ENCODE data around the gene OTX1.
"Not testable (repeated sequence)": the region's sequence is repeated elsewhere in the genome, so short reads cannot be mapped to it uniquely, and the experiment has no call there.

The OTX1 gene

DNA sequence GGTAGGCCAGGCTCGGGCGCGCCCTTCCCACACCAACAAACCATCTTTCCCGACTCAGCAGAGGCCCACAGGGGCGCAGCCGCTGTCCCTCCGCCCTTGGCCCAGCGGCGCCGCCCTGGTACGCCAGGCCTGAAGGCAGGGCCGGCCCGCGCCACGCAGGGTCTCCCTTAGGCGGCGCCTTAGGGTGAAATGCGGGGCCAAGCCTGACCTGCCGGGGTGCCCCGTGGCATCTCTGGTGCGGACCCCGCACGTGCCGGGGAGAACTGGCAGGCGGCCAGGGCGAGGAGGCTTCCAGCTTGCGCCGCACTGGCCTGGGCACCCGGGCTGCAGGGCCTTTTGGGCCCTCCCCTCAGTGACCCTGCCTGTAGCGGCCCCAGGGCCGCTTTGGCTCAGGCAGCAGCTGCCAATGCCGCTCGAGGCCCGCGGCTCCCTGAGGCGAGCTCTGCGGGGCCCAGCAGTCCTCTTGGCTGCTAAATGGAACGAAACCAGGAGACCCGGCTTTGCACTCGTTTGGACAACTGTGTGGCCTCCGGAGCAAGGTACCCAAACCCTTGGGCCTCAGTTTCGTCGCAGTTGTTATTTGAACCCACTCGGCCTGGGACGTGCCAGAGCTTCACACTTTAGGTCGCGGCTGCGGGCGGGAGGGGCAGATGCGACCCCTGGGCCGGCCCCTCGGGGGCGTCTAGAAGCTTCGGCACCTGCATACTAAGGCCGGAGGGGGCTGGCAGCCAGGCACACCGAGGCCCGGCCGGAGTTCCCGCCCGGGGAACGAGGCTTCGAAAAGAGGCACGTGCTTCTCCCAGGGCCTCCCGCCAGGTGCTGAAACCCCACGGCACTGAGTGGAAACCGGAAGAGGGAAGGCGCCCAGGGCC lies 8.5 kb downstream of the OTX1 start:
- peak in 2 of 4 experiments; percentile 26 to 36 for DNase-seq

DNA sequence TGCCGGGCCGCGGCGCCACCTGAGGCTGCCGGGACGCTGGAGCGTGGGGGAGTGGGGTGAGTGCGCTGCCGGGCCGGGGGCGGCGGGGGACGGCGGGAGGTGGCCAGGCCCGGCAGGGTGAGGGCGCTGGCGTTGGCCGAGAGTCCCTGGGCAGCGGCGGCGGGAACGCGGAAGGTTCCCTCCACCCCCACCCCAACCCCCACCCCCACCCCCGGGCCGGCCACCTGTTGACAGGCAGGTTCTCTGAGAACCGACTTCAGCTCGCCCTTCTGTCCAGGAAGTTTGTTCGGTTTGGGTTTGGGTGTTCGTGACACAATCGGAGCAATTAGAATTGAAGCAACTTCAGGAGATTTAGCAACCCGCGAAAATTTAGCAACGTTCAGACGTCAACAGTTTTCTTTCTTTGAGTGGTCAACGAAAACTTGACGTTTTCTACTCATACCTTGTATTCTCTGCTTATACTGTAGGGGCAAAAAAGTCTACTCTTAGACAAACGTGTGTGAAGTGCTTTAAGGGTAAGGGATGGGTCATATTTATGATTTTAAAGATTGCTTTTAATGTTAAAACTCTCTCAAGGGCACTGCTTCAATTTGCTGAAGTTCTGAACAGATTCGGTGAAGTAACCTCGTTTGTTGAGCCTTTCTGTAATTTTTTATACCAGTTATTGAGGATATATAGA lies 9.3 kb downstream of the OTX1 start:
- peak; percentile 47 to 63 (median 50) for DNase-seq

DNA sequence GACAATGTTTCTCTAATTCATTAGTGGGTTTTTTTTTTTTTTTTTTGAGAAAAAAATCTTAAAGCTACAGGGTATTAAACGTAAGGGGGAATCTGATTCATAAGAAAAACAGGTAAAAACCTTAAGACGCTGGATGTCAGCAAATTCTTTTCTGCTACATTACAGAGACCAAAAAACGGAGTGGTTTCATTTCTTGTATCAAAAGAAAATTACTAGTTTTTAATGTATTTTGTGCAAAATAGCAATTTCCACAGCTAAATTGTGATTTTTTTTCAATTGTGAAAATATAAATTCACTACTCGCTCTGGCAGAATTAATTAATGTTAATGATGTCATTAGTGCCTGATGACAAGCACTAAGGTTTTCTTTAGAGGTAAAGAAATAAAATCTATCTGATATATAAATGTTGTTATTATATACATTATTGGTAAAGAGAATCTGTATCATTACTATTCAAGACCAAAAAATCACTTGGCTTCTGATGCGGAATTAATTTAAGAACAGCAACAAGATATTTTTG lies 9.9 kb downstream of the OTX1 start:
- DNase-seq: no peak

GRCh38 chr2:63064197-63064596 lies 13.6 kb downstream of the OTX1 start:
- no peak for DNase-seq

DNA sequence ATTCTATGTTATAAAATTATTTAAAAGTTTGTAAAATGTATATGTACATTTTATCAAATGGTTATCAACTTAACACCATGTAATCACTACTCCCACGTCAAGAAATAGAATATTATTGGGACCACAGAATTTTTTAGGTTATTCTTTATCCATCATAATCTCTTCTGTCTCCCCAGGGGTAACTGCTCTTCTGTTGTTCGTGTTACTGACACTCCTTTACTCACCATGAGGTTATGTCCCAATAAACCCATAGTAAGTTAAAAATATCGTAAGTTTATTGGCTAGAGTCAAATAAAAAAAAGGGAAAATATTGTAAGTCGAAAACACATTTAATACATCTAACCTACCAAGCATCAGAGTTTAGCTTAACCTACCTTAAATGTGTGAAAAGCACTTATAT lies 14.0 kb downstream of the OTX1 start:
- no peak for DNase-seq

- no peak for DNase-seq
Measured at GRCh38 chr2:63066265-63066664, 15.6 kb downstream of the OTX1 start.

GRCh38 chr2:63066838-63067237 lies 16.2 kb downstream of the OTX1 start:
- DNase-seq: no peak

- DNase-seq: no peak
Measured at GRCh38 chr2:63071664-63072063, 21.0 kb downstream of the OTX1 start.

- DNase-seq: no peak
Measured at GRCh38 chr2:63073994-63074393, 23.4 kb downstream of the OTX1 start.

GRCh38 chr2:63074399-63074798 lies 23.8 kb downstream of the OTX1 start:
- not testable (repeated sequence) for DNase-seq

- peak in 3 of 4 experiments; percentile 31 to 54 (median 34) for DNase-seq
Measured at GRCh38 chr2:63078852-63079606, 28.4 kb downstream of the OTX1 start.

GRCh38 chr2:63081404-63081803 lies 30.8 kb downstream of the OTX1 start:
- no peak for DNase-seq

GRCh38 chr2:63086687-63087086 lies 36.1 kb downstream of the OTX1 start:
- DNase-seq: no peak

DNA sequence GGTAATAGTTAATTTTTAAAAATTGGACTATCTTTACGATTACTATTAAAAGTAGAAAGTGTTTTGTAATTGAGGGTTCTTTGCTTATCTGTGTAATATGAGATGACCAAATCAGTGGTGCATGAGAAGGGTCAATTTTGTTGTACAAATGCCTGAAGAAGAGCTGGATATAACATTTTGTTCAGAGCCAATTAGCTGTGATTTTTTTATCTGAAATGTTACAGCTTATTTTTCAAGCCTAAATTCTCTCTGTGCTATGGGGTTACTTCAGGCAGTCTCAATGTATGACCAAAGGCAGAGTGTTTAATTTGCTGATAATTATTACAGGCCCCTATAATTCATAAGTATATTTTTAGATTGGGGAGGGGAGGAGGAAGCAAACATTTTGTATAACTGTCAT lies 41.8 kb downstream of the OTX1 start:
- no peak for DNase-seq

- no peak for DNase-seq
Measured at GRCh38 chr2:63092857-63093256, 42.2 kb downstream of the OTX1 start.

DNA sequence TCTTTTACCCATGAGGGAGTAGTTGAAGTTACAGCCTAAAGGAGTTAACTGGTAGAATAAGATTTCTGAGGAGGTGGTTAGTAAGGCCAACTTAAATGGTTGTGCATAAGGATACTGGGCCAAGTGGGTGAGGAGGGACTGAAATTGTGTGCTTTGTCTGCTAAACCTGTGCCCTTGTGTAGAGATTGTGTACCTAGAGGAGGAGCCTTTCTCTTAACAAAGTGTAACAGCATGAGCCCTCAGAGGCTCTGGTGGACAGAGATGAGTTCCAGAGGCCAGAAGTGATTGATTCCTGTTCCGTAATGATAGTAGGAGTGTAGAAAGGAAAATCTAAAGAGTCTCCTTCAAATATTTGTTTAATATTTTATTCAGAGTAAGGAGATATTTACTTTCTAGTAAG lies 42.9 kb downstream of the OTX1 start:
- DNase-seq: no peak

- DNase-seq: no peak
Measured at GRCh38 chr2:63096491-63096890, 45.9 kb downstream of the OTX1 start.

GRCh38 chr2:63099032-63099431 lies 48.4 kb downstream of the OTX1 start:
- no peak for DNase-seq

GRCh38 chr2:63101954-63102353 lies 51.3 kb downstream of the OTX1 start:
- no peak for DNase-seq

DNA sequence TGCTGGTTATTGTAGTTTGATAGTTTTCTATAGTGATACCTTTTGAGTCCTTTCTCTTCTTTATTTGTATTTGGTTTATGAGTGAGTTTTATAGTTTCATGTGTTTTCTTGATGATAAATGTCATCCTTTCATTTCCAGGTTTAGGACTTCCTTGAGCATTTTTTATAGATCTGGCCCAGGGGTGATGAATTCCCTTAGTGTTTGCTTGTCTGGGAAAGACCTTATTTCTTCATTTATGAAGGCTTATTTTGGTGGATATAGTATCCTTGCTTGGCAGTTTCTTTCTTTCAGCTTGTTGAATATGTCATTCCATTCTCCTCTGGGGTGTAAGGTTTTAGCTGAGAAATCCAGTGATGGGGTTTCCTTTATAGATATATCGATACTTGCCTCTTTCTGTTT lies 53.9 kb downstream of the OTX1 start:
- no peak for DNase-seq
